Activated CD4-positive, alpha-beta T cell treated with anti-CD3 and anti-CD28 coated beads for 36 hours (primary cell): ENCODE results near the gene ANP32A. TPM values are rescaled to one million over a fixed set of nuclear protein-coding genes. Genes with fewer than 3 reads are reported as not detected.

Source experiments
- ATAC-seq: fragments of 200-7000 bp; cut with Tn5 transposase; one replicate; pipeline ENCODE4 v1.10.0; 2021; ENCODE audit warnings: mild to moderate bottlenecking, moderate library complexity
- CTCF ChIA-PET: fragments of 350-600 bp; sonication (Branson Sonifier 250); formaldehyde crosslinking; loops from one replicate; lab custom pipeline; 2021; ENCODE audit warnings: antibody characterized with exemption; lab: Charles Lee
- POLR2A ChIA-PET: fragments of 350-600 bp; sonication (Branson Sonifier 250); formaldehyde crosslinking; loops from one replicate; lab custom pipeline; 2021; ENCODE audit warnings: antibody characterized with exemption, inconsistent platforms; lab: Charles Lee
- DNase-seq: peaks from one replicate; pipeline ENCODE4 v3.0.0-alpha.2; 2020
- H3K27ac Mint-ChIP-seq: one replicate; pipeline ENCODE4 v1.8.0; 2021; ENCODE audit warnings: mixed read lengths
- H3K27me3 Mint-ChIP-seq: one replicate; pipeline ENCODE4 v1.8.0; 2021; ENCODE audit warnings: mixed read lengths
- H3K36me3 Mint-ChIP-seq: one replicate; pipeline ENCODE4 v1.8.0; 2021; ENCODE audit warnings: low read depth, mixed read lengths
- H3K4me1 Mint-ChIP-seq: one replicate; pipeline ENCODE4 v1.8.0; 2021; ENCODE audit warnings: mixed read lengths
- H3K4me3 Mint-ChIP-seq: one replicate; pipeline ENCODE4 v1.8.0; 2021; ENCODE audit warnings: mild to moderate bottlenecking, moderate library complexity, mixed read lengths
- H3K9me3 Mint-ChIP-seq: one replicate; pipeline ENCODE4 v1.8.0; 2021; ENCODE audit warnings: low read depth, mixed read lengths
- intact Hi-C, 2 experiments: fragments of 100-400 bp; cut with DNase I in 1 of 2; cut with micrococcal nuclease in 1 of 2; formaldehyde crosslinking; loops; one replicate each; pipeline versions ENCODE4 v1.14.2 to v1.15.1; 2022 to 2024; cut with DNase I, micrococcal nuclease
- total RNA-seq, 2 experiments: library from RNA; stranded (reverse); gene quantifications; one replicate each; pipeline ENCODE4 v1.2.3, GENCODE V29; 2021

The ANP32A gene
- total RNA-seq, 2 experiments from 2014 or later = 252 to 439 TPM

DNA sequence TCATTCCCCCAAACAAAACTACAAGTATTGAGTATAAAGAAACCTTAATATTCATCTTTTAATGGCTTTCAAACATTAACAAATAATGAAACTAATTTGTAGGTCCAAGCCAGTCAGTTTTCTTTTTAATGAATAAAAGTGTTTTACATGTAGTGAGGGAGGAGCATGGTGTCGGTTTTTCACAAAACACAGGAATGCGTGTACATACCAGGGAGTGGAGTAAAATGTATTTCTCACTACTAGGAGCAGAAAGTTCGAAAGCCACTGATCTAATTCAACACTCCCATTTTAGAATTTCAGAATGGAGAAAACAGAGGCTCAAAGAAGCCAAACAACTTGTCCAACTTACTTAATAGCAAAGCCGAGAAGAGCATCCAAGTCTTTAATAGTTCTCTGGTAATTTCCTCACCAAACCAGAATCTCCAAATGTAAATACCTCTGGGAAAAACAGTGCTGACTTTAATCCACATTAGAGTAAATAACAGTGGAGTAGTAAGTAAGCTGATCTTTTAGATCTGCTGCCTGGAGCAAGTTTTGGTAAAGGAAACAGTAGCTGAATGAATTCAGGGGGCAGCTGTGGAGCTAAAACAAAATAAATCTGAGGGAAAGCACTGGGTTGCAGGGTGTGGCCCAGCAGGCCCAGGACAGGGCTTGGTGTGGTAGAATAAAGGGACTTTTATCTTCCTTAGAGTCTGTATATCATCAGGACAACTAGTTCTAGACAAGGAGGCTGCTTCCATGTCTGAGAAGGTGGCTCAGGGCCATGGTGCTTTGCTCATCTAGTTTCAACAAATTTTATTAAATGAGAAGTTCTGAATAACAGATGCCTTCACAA, 7.9 kb downstream of the ANP32A start:
- DNase-seq (no peak), ATAC-seq (no peak)
- H3K9me3 Mint-ChIP-seq = no peaks in the 10 kb centered on the region
- peak overlapping the region; percentile 27 for H3K27ac Mint-ChIP-seq
- peaks cover 77% of the 10 kb centered on the region for H3K4me1 Mint-ChIP-seq
- intact Hi-C loops = loop anchor here (10.0 kb wide), 2 partner anchors 632 to 942 kb away; no protein-coding TSS in a partner anchor
- CTCF ChIA-PET = interaction anchor here (0.9 to 1.2 kb wide), 2 partner anchors 16 to 63 kb away, joined by 3 to 5 read pairs; no protein-coding TSS in a partner anchor
- H3K4me3 Mint-ChIP-seq = no peak overlapping the region
- H3K36me3 Mint-ChIP-seq = peaks cover 44% of the 10 kb centered on the region
- no peaks in the 10 kb centered on the region for H3K27me3 Mint-ChIP-seq
- POLR2A ChIA-PET = interaction anchor here (0.6 to 1.0 kb wide), 2 partner anchors 14 to 21 kb away, joined by 3 to 4 read pairs; no protein-coding TSS in a partner anchor

DNA sequence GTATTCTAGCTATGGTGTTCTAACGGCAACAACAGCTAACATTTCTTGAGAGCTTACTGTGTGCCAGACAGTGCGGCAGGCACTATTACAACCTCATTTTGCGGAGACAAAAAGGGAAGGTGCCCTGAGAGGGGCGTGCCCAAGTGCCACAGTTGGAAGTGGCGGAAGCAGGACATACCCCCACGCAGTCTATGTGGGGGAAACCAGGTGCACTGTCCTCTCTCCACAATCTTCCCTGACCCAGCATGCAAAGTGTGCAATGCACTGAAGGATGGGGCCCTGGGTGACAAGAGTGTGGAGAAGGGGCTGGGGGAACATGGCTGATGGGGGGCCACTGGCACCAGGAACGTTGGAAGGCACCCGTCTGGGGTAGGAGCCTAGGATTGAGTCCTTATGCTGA, 8.6 kb downstream of the ANP32A start:
- no peaks in the 10 kb centered on the region for H3K9me3 Mint-ChIP-seq
- H3K27ac Mint-ChIP-seq = no peak overlapping the region
- intact Hi-C loops = loop anchor here (10.0 kb wide), 2 partner anchors 633 to 943 kb away; no protein-coding TSS in a partner anchor
- ChIA-PET POLR2A (no interaction called here), CTCF (interaction anchor here (0.8 to 1.2 kb wide), 2 partner anchors 26 to 64 kb away, joined by 3 to 5 read pairs; no protein-coding TSS in a partner anchor)
- H3K4me1 Mint-ChIP-seq = peaks cover 81% of the 10 kb centered on the region
- H3K36me3 Mint-ChIP-seq = peaks cover 40% of the 10 kb centered on the region
- DNase-seq (no peak), ATAC-seq (no peak)
- H3K27me3 Mint-ChIP-seq = no peaks in the 10 kb centered on the region
- H3K4me3 Mint-ChIP-seq = no peak overlapping the region

DNA sequence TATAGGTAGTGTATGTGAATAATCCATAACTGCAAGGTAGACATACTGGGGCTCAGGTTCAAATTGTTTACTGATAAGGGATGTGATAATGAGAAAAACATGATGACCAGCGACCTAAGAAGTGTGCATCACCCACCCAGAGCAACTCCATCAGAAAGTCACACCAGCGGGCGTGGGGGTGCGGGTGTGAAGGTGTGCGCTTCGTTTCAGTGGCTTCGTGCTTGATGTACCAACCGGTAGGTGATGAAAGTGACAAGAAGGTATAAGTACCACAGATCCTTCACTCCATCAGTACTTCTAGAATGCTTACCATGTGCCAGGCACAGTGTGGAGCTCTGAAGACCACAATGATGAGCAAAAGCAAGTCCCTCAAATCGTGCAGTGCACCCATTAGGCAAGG, 11.2 kb downstream of the ANP32A start:
- H3K4me3 Mint-ChIP-seq = no peak overlapping the region
- intact Hi-C loops = no loop called here
- no peaks in the 10 kb centered on the region for H3K9me3 Mint-ChIP-seq
- peaks cover 30% of the 10 kb centered on the region for H3K36me3 Mint-ChIP-seq
- peak overlapping the region; percentile 5 for H3K27ac Mint-ChIP-seq
- CTCF ChIA-PET = no interaction called here
- H3K27me3 Mint-ChIP-seq = no peaks in the 10 kb centered on the region
- DNase-seq = no peak
- peaks cover 81% of the 10 kb centered on the region for H3K4me1 Mint-ChIP-seq
- ATAC-seq = no peak
- POLR2A ChIA-PET = no interaction called here

DNA sequence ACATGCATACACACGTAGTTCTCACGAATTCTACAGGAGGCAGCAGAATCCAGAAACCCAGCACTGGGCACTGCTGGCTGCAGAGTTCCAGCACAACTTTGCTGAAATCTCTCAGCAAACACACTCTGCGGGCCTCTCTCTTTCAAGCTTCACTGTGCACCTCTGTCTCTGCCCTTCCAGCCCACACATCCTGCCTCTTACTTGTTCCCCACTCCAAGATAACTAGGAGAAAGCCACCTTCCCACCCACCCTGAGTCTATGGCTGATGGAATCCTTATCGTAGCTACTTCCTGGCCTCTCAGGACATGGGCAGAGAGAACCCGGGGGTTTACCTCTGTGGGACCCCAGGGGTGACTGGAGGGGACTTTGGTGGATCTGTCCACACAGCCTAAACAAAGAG, 11.9 kb downstream of the ANP32A start:
- POLR2A ChIA-PET = no interaction called here

DNA sequence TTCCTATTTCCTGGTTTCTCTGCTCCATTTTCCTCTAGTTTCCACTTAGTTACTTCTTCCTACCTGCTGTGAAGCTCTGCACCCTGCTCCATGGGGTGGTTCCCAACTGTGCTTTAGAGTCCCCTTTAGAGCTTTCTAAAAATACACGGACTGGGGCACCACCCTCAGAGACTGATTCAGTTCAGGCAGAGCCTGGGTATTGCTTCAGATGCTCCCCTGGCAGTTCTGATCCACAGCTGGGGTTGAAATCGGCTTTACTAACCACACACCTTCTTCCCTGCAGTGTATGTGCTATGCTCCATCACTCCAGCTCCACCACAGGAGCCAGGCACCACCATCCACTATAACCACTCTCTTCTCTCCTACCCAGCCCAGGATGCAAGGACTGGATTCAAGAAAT, 12.6 kb downstream of the ANP32A start:
- DNase-seq = no peak
- H3K4me1 Mint-ChIP-seq = peaks cover 80% of the 10 kb centered on the region
- H3K9me3 Mint-ChIP-seq = no peaks in the 10 kb centered on the region
- intact Hi-C loops = no loop called here
- H3K27me3 Mint-ChIP-seq = no peaks in the 10 kb centered on the region
- ChIA-PET POLR2A (no interaction called here), CTCF (interaction anchor here (1.1 to 2.2 kb wide), 4 partner anchors 9 to 254 kb away, joined by 3 to 9 read pairs (median 4); no protein-coding TSS in a partner anchor)
- no peak for ATAC-seq
- H3K27ac Mint-ChIP-seq = no peak overlapping the region
- no peak overlapping the region for H3K4me3 Mint-ChIP-seq
- peaks cover 30% of the 10 kb centered on the region for H3K36me3 Mint-ChIP-seq

More for the DNA sequence above, 11.9 kb downstream of the ANP32A start:
- H3K27ac Mint-ChIP-seq = peak overlapping the region; percentile 40
- ATAC-seq = no peak
- H3K4me1 Mint-ChIP-seq = peaks cover 83% of the 10 kb centered on the region
- H3K9me3 Mint-ChIP-seq = no peaks in the 10 kb centered on the region
- no peak overlapping the region for H3K4me3 Mint-ChIP-seq
- CTCF ChIA-PET = interaction anchor here (1.1 kb wide), 2 partner anchors 14 to 20 kb away, joined by 3 to 5 read pairs; no protein-coding TSS in a partner anchor
- DNase-seq = no peak
- H3K27me3 Mint-ChIP-seq = no peaks in the 10 kb centered on the region
- peaks cover 32% of the 10 kb centered on the region for H3K36me3 Mint-ChIP-seq
- intact Hi-C loops = no loop called here

DNA sequence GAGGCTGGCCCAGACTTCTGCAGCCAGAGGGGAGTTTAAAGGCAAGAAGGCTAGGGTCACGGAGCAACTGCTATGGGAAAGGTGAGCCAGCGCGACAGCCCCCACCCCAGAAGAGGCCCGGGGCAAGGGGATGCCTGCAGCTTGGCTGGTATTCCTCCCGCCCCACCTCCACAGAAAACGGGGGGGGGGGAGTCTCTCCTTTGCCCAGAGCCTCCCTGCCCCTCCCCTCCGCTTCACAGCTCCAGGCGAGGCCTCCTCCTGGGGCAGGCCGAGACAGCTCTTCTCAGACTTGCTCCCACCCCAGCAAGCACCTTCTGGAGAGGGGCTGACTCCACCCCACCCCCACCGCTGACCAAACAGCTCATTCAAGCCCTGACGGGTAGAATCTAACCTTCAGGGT, 13.4 kb downstream of the ANP32A start:
- Mint-ChIP-seq H3K4me3 (no peak overlapping the region), H3K4me1 (peaks cover 75% of the 10 kb centered on the region), H3K9me3 (no peaks in the 10 kb centered on the region), H3K27me3 (no peaks in the 10 kb centered on the region), H3K36me3 (peaks cover 30% of the 10 kb centered on the region), H3K27ac (no peak overlapping the region)
- DNase-seq = no peak
- ChIA-PET CTCF (interaction anchor here (0.6 to 2.2 kb wide), 3 partner anchors 9 to 253 kb away, joined by 3 to 9 read pairs (median 3); no protein-coding TSS in a partner anchor), POLR2A (no interaction called here)
- no peak for ATAC-seq
- intact Hi-C loops = no loop called here

DNA sequence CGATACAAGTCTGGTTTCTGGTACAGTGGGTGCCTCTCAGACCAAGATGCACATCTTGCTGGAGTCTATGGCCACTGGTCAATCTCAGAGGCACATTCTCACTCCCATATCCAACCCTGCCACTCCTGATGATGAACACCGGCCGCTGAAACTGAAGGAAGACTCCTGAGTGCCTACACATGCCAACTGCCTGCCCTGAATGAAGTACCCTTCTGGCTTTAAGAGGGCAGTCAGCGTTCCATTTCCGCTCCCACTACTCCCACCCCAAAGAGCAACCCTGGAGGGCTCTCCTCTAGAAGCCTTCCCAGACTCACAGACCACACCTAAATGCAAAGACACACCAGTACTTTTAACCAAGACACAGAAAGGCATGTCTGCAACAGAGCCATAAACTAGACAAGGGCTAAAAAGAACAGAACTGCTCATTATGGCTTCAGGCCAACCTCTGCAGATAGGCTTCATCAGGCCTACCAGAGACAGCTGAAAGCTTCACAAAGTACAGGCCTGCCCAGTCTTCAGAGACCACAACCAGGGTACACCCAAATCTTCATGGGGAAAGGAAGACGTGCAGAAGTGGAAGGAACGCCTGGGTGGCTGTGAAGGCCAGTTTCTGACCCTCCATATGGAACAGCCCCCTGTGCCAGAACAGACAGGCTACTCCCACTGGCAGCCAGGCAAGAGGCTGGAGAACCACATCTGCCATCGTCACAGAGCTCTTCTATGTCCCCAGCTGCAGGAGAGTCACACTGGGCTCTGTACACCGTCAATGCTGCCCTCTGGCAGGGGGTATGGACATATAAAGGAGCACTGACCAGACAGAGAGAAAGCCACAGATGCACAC, 14.3 kb downstream of the ANP32A start:
- POLR2A ChIA-PET = no interaction called here
- ATAC-seq (no peak), DNase-seq (no peak)
- Mint-ChIP-seq H3K4me1 (peaks cover 76% of the 10 kb centered on the region), H3K36me3 (peaks cover 32% of the 10 kb centered on the region), H3K27me3 (no peaks in the 10 kb centered on the region), H3K4me3 (no peak overlapping the region), H3K27ac (no peak overlapping the region), H3K9me3 (no peaks in the 10 kb centered on the region)
- CTCF ChIA-PET = interaction anchor here (2.2 kb wide), 1 partner anchor 10 kb away, joined by 9 read pairs; no protein-coding TSS in a partner anchor
- intact Hi-C loops = no loop called here

DNA sequence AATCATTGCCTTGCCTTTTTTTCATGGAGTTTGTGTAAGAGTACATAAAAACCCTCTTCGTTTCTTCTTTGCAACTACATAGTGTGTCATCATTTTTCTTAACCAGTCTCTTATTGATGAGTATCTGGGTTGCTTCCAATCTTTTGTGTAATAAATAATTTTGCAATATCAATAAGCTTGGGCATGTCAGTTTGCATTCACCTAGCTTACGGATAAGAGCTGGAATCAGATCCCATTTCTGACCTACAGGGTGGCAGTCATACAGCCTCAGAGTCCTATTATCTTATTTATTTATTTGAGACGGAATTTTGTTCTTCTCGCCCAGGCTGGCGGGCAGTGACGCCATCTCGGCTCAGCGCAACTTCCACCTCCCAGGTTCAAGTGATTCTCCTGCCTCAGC, 18.3 kb downstream of the ANP32A start:
- ChIA-PET POLR2A (no interaction called here), CTCF (interaction anchor here (0.9 kb wide), 1 partner anchor 126 kb away, joined by 3 read pairs; no protein-coding TSS in a partner anchor)
- Mint-ChIP-seq H3K4me3 (no peak overlapping the region), H3K9me3 (no peaks in the 10 kb centered on the region), H3K27ac (no peak overlapping the region), H3K4me1 (peaks cover 77% of the 10 kb centered on the region), H3K36me3 (peaks cover 16% of the 10 kb centered on the region), H3K27me3 (no peaks in the 10 kb centered on the region)
- intact Hi-C loops = no loop called here
- ATAC-seq = no peak
- DNase-seq = no peak

DNA sequence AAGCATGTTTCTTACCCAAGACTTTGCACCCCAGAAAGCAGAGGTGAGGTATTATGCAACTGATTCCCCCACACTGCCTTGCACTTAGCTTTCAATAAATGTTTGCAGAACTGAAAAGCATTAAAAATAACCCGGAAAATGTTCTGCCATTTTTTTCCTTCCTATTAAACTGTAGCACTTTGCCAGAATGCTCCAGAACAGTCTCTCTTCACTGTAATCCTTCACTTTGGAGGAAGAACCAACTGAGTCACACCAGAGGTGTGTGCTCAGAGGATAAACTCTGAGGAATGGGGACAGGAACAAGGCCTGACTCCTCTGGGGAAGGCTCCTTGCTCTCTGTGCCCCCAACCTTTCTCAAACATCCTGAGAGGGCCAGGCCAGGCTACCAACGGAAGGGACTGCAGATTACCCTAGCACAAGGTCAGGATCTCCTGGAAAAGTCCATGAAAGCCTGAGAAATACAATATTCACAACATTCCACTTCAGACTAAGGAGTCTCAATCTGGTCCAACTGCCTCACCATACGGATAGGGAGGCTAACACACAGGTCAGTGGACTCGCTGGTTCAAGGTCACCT, 19.0 kb downstream of the ANP32A start:
- POLR2A ChIA-PET = no interaction called here
- Mint-ChIP-seq H3K27me3 (no peaks in the 10 kb centered on the region), H3K4me1 (peaks cover 80% of the 10 kb centered on the region), H3K4me3 (no peak overlapping the region), H3K9me3 (no peaks in the 10 kb centered on the region), H3K27ac (no peak overlapping the region), H3K36me3 (peaks cover 22% of the 10 kb centered on the region)
- intact Hi-C loops = no loop called here
- DNase-seq (no peak), ATAC-seq (no peak)
- CTCF ChIA-PET = no interaction called here

DNA sequence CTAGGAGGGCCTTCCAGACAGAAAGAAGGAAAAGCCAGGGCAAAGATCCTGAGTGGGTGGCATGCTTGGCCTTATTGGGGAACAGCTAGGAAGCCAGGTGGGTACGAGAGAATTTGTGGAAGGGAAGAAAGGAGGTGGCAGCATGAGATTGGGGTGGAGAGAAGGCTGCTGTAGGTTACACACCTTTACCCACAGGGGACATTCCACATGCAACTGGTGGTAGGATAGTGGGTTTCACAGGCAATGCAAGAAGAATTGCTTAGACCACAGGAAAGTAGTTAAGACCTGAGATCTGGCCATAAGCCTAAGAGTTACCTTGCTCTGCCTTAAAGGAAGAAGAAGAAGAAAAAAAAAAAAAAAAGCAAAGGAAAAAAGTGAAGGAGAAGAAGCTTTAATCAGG, 19.8 kb downstream of the ANP32A start:
- no peak overlapping the region for H3K27ac Mint-ChIP-seq
- peaks cover 21% of the 10 kb centered on the region for H3K36me3 Mint-ChIP-seq
- intact Hi-C loops = no loop called here
- peaks cover 80% of the 10 kb centered on the region for H3K4me1 Mint-ChIP-seq
- ATAC-seq = no peak
- no peaks in the 10 kb centered on the region for H3K9me3 Mint-ChIP-seq
- CTCF ChIA-PET = no interaction called here
- POLR2A ChIA-PET = no interaction called here
- no peak overlapping the region for H3K4me3 Mint-ChIP-seq
- H3K27me3 Mint-ChIP-seq = no peaks in the 10 kb centered on the region
- DNase-seq = no peak
